Measurements from ENCODE around the gene ZNF576.

The ZNF576 gene

DNA sequence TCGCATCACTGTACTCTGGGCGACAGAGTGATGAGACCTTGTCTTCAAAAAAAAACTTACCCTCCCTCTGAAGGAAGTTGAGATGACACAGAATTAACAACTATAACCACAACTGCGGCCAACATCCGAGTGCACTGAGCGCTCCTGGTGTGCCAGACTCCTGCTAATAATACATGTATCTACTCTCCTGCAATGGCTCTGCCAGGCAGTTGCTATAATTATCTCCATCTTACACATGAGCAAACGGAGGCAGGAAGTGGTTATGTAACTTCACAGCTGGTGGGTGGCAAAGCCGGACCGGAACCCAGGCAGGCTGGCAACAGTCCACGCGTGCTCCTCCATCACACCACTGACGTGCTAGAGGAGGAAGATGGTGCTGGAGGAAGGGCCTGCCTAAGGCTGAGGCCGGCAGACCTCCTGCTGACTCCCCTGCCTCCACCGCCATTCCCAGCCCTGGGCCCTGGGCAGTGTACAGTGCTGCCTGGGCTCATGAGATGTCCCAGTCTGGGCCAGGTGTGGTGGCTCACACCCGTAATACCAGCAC, 33.6 kb upstream of the ZNF576 start:
- DNase-seq (ENCODE audit: low read depth in 1 of 2, low spot score in 1 of 2) = no peak
- no peak for TF ChIP-seq JUND (IDR thresholded peaks at IDR 0.05; ENCODE audit: low read depth)
- in situ Hi-C loops (cut with HindIII; ENCODE audit: low pct_unique_long_range_greater_than_20kb, low sequenced_read_pairs) = no loop called here

DNA sequence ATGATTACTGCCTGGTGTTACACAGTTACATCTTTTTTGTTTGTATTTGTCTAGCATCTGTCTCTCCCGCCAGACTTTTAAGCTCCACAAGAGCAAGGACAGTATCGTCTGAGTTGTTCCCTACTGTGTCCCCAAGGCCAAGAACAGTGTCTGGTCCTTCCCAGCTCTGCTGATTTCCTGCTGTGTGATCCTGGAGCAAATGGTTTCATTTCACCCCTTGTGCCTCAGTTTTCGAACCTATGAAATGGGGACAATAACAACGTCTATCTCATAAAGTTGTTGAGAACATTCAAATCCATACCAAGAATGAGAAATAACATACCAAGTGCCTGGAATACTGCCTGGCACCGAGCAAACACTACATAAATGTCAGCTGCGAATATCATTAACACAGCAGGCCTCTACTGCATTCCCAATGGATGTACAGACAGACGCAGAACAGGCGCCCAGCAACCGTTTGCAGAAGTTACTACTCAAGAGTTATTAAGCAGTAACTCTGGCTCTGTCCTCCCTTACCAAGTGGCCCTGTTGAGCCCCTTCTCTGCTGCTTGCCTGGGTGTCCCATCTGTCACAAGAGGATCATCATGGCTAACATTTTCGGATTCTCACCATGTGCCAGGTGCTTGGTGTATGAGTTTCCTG, 32.5 kb upstream of the ZNF576 start:
- no peak for DNase-seq (ENCODE audit: low read depth in 1 of 2, low spot score in 1 of 2)
- in situ Hi-C loops (cut with HindIII; ENCODE audit: low pct_unique_long_range_greater_than_20kb, low sequenced_read_pairs) = no loop called here
- TF ChIP-seq JUND (IDR thresholded peaks at IDR 0.05; ENCODE audit: low read depth) = no peak

DNA sequence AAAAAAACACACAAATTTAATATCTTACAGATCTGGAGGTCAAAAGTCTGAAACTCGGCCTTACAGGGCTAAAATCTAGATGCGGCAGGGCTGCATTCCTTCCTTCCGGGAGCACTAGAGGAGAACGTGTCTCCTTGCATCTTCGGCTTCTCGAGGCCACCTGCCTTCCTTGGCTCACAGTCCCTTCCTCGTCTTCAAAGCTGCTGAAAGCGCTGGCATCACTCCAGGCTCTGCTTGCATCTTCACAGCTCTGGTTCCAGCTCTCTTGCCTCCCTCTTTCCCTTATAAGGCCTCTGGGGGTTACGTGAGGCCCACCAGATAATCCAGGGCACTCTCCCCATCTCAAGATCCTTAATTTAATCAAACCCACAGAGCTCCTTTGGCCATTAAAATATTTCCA, 31.6 kb upstream of the ZNF576 start:
- no peak for TF ChIP-seq JUND (IDR thresholded peaks at IDR 0.05; ENCODE audit: low read depth)
- no peak for DNase-seq (ENCODE audit: low read depth in 1 of 2, low spot score in 1 of 2)
- in situ Hi-C loops (cut with HindIII; ENCODE audit: low pct_unique_long_range_greater_than_20kb, low sequenced_read_pairs) = no loop called here

DNA sequence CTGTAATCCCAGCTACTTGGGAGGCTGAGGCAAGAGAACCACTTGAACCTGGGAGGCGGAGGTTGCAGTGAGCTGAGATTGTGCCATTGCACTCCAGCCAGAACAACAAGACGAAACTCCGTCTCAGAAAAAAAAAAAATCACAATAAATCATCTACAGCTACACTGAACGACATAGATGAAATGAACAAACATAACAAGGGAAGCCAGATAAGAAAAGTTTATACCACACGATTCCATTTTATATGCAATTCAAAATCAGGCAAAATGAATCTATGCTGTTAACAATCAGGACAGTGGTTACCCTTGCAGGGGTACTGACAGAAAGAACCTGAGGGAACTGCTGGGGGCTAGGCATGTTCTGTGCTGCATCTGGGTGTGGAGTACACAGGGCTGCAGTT, 26.7 kb upstream of the ZNF576 start:
- TF ChIP-seq JUND (IDR thresholded peaks at IDR 0.05; ENCODE audit: low read depth) = no peak
- in situ Hi-C loops (cut with HindIII; ENCODE audit: low pct_unique_long_range_greater_than_20kb, low sequenced_read_pairs) = no loop called here
- DNase-seq (ENCODE audit: low read depth in 1 of 2, low spot score in 1 of 2) = no peak

DNA sequence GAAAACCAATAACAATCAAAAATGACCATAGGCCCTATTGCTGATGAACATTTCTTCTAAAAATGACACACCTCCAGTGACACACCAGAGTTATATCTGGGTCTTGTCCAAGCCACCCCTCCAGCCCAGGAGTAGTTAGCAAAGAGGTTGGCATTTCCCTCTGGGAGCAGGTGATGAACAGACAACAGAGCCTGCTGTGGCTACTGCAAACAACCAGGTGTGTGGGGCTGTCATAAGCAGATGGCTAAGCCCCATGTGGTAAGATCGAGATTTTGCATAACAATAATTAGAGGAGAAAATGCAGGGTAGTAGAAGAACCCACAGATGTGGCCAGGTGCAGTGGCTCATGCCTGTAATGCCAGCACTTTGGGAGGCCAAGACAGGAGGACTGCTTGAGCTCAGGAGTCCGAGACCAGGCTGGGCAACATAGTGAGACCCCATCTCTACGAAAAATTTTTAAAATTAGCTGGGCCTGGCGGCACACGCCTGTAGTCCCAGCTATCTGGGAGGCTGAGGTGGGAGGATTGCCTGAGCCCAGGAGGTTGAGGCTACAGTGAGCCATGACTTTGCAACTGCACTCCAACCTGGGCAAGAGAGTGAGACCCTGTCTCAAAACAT, 26.1 kb upstream of the ZNF576 start:
- no peak for DNase-seq (ENCODE audit: low read depth in 1 of 2, low spot score in 1 of 2)
- no peak for TF ChIP-seq JUND (IDR thresholded peaks at IDR 0.05; ENCODE audit: low read depth)

DNA sequence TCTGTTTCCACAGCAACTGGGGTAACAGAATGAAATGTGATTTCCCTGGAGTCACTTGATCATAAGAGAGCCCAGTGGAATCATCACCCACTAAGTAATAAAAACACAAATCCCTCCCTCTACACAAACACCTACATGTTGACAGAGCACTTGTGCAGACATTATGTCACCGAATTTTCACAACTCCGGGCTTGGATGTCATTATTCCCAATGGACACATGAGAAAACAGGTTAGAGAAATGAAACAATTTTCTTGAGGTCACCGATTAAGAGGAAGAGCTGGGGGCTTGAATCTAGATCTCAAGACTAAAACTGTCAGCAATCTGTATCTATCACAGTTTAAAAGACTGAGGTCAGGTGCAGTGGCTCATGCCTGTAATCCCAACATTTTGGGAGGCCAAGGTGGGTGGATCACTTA, 24.2 kb upstream of the ZNF576 start:
- in situ Hi-C loops (cut with HindIII; ENCODE audit: low pct_unique_long_range_greater_than_20kb, low sequenced_read_pairs) = no loop called here
- TF ChIP-seq JUND (IDR thresholded peaks at IDR 0.05; ENCODE audit: low read depth) = no peak
- no peak for DNase-seq (ENCODE audit: low read depth in 1 of 2, low spot score in 1 of 2)

More for the DNA sequence above, 26.1 kb upstream of the ZNF576 start:
- in situ Hi-C loops (cut with HindIII; ENCODE audit: low pct_unique_long_range_greater_than_20kb, low sequenced_read_pairs) = no loop called here

DNA sequence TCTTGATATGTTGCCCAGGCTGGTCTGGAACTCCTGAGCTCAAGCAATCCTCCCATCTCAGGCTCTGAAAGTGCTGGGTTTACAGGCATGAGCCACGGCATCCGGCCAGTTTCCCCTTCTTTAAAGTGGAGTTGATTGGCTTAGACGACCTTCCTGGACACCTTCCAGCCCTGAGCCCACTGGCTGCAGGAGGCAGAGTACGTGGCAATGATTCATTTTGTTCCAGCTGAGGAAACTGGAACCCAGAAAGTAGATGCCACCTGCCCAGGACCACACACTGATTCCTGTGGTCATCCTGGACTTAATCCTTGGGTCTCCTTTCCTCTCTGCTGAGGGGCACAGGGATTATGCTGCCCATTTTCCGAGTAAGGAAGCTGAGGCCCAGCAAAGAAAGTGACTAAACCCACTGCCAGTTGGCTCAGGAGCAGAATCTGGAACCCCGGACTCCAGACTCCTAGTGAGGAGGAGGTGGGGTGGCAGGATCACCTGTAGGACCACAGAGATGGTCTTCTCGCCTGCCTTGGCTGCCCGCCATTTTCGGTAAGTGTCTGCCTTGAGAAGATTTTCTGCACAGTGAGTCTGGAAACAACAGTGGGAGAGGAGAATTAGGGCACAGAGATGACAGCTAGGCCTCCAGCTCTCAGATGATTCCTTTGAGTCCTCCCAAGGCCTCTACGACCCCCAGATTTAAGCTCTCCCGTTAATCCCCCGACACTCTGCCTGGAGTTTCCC, 21.8 kb upstream of the ZNF576 start:
- in situ Hi-C loops (cut with HindIII; ENCODE audit: low pct_unique_long_range_greater_than_20kb, low sequenced_read_pairs) = no loop called here
- DNase-seq (ENCODE audit: low read depth in 1 of 2, low spot score in 1 of 2) = no peak
- no peak for TF ChIP-seq JUND (IDR thresholded peaks at IDR 0.05; ENCODE audit: low read depth)

DNA sequence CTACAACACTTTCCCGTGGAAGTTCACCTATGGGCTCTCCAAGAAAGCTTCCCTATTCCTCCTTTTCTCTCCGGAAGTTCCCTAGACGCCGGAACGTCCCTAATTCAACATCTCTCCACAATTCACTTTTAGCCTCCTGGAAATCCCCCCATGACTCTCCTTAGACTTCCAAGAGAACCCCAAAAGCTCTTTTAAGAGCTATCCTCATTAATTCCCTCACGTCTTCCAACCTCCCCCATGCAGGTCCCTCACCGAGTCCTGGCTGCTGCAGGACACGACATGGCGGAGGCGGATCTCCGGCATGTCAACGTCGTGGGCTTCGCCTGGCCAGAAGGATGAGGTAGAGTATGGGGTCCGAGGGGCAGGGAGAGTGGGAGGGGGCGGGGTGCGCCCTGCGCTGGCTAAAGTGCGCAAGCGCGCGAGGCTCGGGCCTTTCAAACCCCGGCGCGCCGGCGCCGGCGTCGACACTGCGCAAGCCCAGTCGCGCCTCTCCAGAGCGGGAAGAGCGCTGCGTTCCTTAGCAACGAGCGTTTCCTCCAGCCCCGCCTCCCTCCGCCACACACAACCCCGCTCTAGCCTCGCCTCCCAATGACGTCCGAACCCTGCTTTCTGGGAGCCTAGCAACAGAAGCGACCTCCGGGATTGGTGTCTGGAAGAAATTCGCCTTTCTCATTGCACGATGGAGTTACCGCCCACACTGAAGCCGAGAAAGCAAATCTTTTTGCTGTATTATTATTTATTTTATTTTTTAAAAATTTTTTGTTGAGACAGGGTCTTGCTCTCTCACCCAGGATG, 21.0 kb upstream of the ZNF576 start, which contains the start of the genes PINLYP and XRCC1:
Gene PINLYP (plus strand): TSS at position 646 of the 795 bp plus-strand sequence. CDS start 1,391 bp downstream, outside the sequence.
Gene XRCC1 (minus strand): TSS at position 372 of the 795 bp plus-strand sequence. CDS start 69 bp downstream, at position 303.
- peak; percentile 90 to 98 for DNase-seq (ENCODE audit: low read depth in 1 of 2, low spot score in 1 of 2)
- in situ Hi-C loops (cut with HindIII; ENCODE audit: low pct_unique_long_range_greater_than_20kb, low sequenced_read_pairs) = no loop called here
- no peak for TF ChIP-seq JUND (IDR thresholded peaks at IDR 0.05; ENCODE audit: low read depth)

DNA sequence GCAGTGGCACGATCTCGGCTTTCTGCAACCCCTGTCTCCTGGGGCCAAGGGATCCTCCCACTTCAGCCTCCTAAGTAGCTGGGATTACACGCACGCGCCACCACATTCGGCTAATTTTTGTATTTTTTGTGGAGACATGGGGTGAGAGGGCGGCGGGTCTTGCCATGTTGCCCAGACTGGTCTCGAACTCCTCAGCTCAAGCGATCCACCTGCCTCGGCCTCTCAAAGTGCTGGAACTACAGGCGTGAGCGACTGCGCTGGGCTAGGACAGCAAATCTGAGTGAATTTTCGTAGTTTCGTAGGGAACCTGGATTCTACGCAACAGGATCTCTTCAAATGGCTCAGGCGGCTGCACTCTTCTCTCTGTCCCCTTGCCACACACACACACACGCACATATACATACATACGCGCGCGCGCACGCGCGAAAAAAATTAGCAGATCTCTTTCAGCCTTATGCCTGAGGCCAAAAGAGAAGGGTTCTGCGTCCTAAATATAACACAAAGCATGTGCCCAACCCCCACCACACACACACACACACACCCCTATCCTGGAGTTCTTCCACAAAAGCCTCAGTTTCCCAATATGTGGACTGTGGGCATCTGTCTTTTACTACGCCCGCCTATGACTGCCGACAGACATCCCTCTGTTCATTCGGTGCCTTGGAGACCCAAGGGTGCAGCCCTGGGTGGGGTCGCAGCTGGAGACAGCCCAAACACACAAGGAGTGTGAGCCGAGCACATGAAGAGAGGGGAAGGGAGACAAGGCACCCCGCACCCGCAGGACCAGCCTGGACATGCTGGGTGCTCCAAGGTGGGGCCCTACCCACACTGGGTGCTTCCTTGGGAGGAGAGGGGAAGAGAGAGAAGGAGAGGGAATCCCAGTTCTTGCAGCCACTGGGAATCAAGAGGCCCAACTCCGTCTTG, 20.2 kb upstream of the ZNF576 start:
- in situ Hi-C loops (cut with HindIII; ENCODE audit: low pct_unique_long_range_greater_than_20kb, low sequenced_read_pairs) = no loop called here
- DNase-seq (ENCODE audit: low read depth in 1 of 2, low spot score in 1 of 2) = peak in 1 of 2 experiments; percentile 32
- no peak for TF ChIP-seq JUND (IDR thresholded peaks at IDR 0.05; ENCODE audit: low read depth)

DNA sequence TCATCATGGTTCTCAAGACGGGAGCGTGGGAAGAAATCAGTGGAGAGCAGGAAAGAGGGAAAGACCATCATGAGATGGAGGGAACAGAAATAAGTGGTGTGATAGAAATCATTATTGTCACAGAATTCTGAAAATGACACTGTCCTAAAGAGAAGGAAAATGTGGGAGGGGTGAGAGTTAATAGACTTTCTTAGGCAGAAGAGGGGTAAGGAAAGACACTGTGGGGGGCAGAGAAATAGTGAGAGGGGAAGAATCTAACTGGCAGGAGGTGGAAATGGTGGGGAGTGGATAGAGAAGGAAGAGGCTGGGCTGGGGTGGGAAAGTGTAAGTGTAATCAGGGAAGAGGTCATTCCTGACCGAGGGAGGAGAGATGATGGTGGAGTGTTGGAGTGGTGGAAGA, 17.6 kb upstream of the ZNF576 start:
- DNase-seq (ENCODE audit: low read depth in 1 of 2, low spot score in 1 of 2) = no peak
- in situ Hi-C loops (cut with HindIII; ENCODE audit: low pct_unique_long_range_greater_than_20kb, low sequenced_read_pairs) = no loop called here

DNA sequence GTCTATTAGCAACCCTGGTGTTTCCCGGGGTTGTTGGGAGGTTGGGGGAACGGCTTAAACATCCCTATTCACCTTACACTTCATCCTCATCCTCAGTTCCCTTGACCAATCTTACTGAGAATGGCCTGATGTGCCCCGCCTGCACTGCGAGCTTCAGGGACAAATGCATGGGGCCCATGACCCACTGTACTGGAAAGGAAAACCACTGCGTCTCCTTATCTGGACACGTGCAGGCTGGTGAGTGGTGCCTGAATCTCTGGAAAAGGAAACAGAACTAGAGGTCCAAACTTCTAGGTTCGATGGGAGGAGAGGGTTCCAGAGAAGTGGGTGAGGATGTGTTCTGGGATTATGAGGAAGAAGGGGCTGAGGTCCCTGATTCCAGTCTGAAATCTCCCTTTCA, 14.9 kb upstream of the ZNF576 start:
- no peak for DNase-seq (ENCODE audit: low read depth in 1 of 2, low spot score in 1 of 2)
- in situ Hi-C loops (cut with HindIII; ENCODE audit: low pct_unique_long_range_greater_than_20kb, low sequenced_read_pairs) = no loop called here
- no peak for TF ChIP-seq JUND (IDR thresholded peaks at IDR 0.05; ENCODE audit: low read depth)

More for the DNA sequence above, 17.6 kb upstream of the ZNF576 start:
- TF ChIP-seq JUND (IDR thresholded peaks at IDR 0.05; ENCODE audit: low read depth) = no peak

Data from T47D (cell line).